ENCODE measurements around the gene CORO2A. TPM values are rescaled to one million over a fixed set of nuclear protein-coding genes. Genes with fewer than 3 reads are reported as not detected.

CORO2A gene
- total RNA-seq, 2 experiments from 2014 or later: 6.8 to 8.5 TPM

- ChIA-PET CTCF (no interaction called here), POLR2A (no interaction called here)
- no peaks in the 10 kb centered on the region for H3K27me3 ChIP-seq (ENCODE audit: control insufficient read depth in 1 of 2, insufficient read depth in 2 of 2, low read length in 2 of 2)
- TF ChIP-seq CTCF (IDR thresholded peaks at IDR 0.05): no peak
- no peak overlapping the region for H3K4me3 ChIP-seq (ENCODE audit: low read length)
- peaks cover 9% of the 10 kb centered on the region for H3K36me3 ChIP-seq (ENCODE audit: insufficient read depth, low read length)
- ATAC-seq (ENCODE audit: poor library complexity) (no peak), DNase-seq (peak in 2 of 14 experiments; percentile 26 to 39)
- H3K9me3 ChIP-seq (ENCODE audit: control insufficient read depth in 1 of 2, insufficient read depth in 1 of 2, low read length in 2 of 2): no peaks in the 10 kb centered on the region
- H3K36me3 Mint-ChIP-seq (ENCODE audit: low read depth): peaks cover 20% of the 10 kb centered on the region
- no peaks in the 10 kb centered on the region for H3K9me3 Mint-ChIP-seq
- no peak overlapping the region for H3K27ac Mint-ChIP-seq
- H3K4me1 Mint-ChIP-seq (ENCODE audit: low read depth): peaks cover 5% of the 10 kb centered on the region
- intact Hi-C loops (cut with DNase I, micrococcal nuclease): no loop called here
- H3K27me3 Mint-ChIP-seq: no peaks in the 10 kb centered on the region
- peaks cover 7% of the 10 kb centered on the region for H3K4me1 ChIP-seq (ENCODE audit: insufficient read depth, low read length)
- no peak overlapping the region for H3K27ac ChIP-seq (ENCODE audit: low read depth in 1 of 2, low read length in 2 of 2)
- H3K4me3 Mint-ChIP-seq: no peak overlapping the region
Observed at GRCh38 chr9:98146101-98146991, 46.1 kb downstream of the CORO2A start.

GRCh38 chr9:98144631-98145030, 47.8 kb downstream of the CORO2A start:
- Histone ChIP-seq H3K27ac (ENCODE audit: low read depth in 1 of 2, low read length in 2 of 2) (no peak overlapping the region), H3K4me3 (ENCODE audit: low read length) (no peak overlapping the region), H3K9me3 (ENCODE audit: control insufficient read depth in 1 of 2, insufficient read depth in 1 of 2, low read length in 2 of 2) (no peaks in the 10 kb centered on the region), H3K36me3 (ENCODE audit: insufficient read depth, low read length) (peaks cover 9% of the 10 kb centered on the region), H3K27me3 (ENCODE audit: control insufficient read depth in 1 of 2, insufficient read depth in 2 of 2, low read length in 2 of 2) (no peaks in the 10 kb centered on the region), H3K4me1 (ENCODE audit: insufficient read depth, low read length) (peaks cover 7% of the 10 kb centered on the region)
- ChIA-PET CTCF (no interaction called here), POLR2A (no interaction called here)
- H3K27me3 Mint-ChIP-seq: no peaks in the 10 kb centered on the region
- H3K9me3 Mint-ChIP-seq: no peaks in the 10 kb centered on the region
- no peak overlapping the region for H3K4me3 Mint-ChIP-seq
- no peak overlapping the region for H3K27ac Mint-ChIP-seq
- ATAC-seq (ENCODE audit: poor library complexity): no peak
- TF ChIP-seq CTCF (IDR thresholded peaks at IDR 0.05): no peak
- DNase-seq: no peak
- peaks cover 21% of the 10 kb centered on the region for H3K36me3 Mint-ChIP-seq (ENCODE audit: low read depth)
- intact Hi-C loops (cut with DNase I, micrococcal nuclease): no loop called here
- H3K4me1 Mint-ChIP-seq (ENCODE audit: low read depth): peaks cover 5% of the 10 kb centered on the region

- no peaks in the 10 kb centered on the region for H3K27me3 ChIP-seq (ENCODE audit: control insufficient read depth in 1 of 2, insufficient read depth in 2 of 2, low read length in 2 of 2)
- intact Hi-C loops (cut with DNase I, micrococcal nuclease): no loop called here
- H3K27me3 Mint-ChIP-seq: no peaks in the 10 kb centered on the region
- peaks cover 7% of the 10 kb centered on the region for H3K4me1 ChIP-seq (ENCODE audit: insufficient read depth, low read length)
- no peaks in the 10 kb centered on the region for H3K9me3 ChIP-seq (ENCODE audit: control insufficient read depth in 1 of 2, insufficient read depth in 1 of 2, low read length in 2 of 2)
- H3K4me3 ChIP-seq (ENCODE audit: low read length): no peak overlapping the region
- no peak for TF ChIP-seq CTCF (IDR thresholded peaks at IDR 0.05)
- ChIA-PET POLR2A (no interaction called here), CTCF (no interaction called here)
- no peak overlapping the region for H3K4me3 Mint-ChIP-seq
- H3K4me1 Mint-ChIP-seq (ENCODE audit: low read depth): peaks cover 5% of the 10 kb centered on the region
- H3K27ac ChIP-seq (ENCODE audit: low read depth in 1 of 2, low read length in 2 of 2): no peak overlapping the region
- peaks cover 9% of the 10 kb centered on the region for H3K36me3 ChIP-seq (ENCODE audit: insufficient read depth, low read length)
- no peaks in the 10 kb centered on the region for H3K9me3 Mint-ChIP-seq
- no peak for DNase-seq
- no peak for ATAC-seq (ENCODE audit: poor library complexity)
- H3K27ac Mint-ChIP-seq: no peak overlapping the region
- peaks cover 17% of the 10 kb centered on the region for H3K36me3 Mint-ChIP-seq (ENCODE audit: low read depth)
Observed at GRCh38 chr9:98144076-98144475, 48.4 kb downstream of the CORO2A start.
